HepG2 (cell line): Measurements from ENCODE around the gene EYA2. TPM values are rescaled to one million over a fixed set of nuclear protein-coding genes. Genes with fewer than 3 reads are reported as not detected.
A peak's percentile ranks its signal among the peaks of the same experiment; 100 is the strongest.

Experiments
- ELK4 ChIP-seq: sonication (generic); formaldehyde crosslinking; IDR thresholded peaks from 2 replicates; pipeline ENCODE4 v1.9.0; 2021; ENCODE audit warnings: missing genetic modification reagents, borderline replicate concordance
- MAFK ChIP-seq, 2 experiments: IDR thresholded peaks in 1 of 2; conservative IDR thresholded peaks in 1 of 2; 2 replicates each; pipeline ENCODE4 v1.6.1; 2011; ENCODE audit warnings: improper control_type of control experiment in 2 of 2, low read length in 2 of 2
- MXD4 ChIP-seq: IDR thresholded peaks from 2 replicates; pipeline ENCODE4 v1.6.1; 2016; ENCODE audit warnings: mild to moderate bottlenecking, missing biosample characterization, missing genetic modification reagents
- NFYB ChIP-seq: sonication (generic); formaldehyde crosslinking; IDR thresholded peaks from 2 replicates; pipeline ENCODE4 v1.4.0; 2020; ENCODE audit warnings: missing genetic modification reagents
- NFYC ChIP-seq: IDR thresholded peaks from 2 replicates; pipeline ENCODE4 v1.6.1; 2016; ENCODE audit warnings: missing genetic modification reagents, missing compliant biosample characterization
- NR2F1 ChIP-seq, 2 experiments: fragments of 450-650 bp in 1 of 2; formaldehyde crosslinking in 1 of 2; IDR thresholded peaks; 2 replicates each; pipeline versions ENCODE4 v1.5.0 to v1.6.1; 2016 to 2020; ENCODE audit warnings: mild to moderate bottlenecking in 1 of 2, missing compliant biosample characterization in 1 of 2, missing genetic modification reagents in 1 of 2, moderate library complexity in 1 of 2
- ZBTB7B ChIP-seq: sonication (generic); formaldehyde crosslinking; IDR thresholded peaks from 2 replicates; pipeline ENCODE4 v1.4.0; 2020; ENCODE audit warnings: missing genetic modification reagents
- ZEB1 ChIP-seq: IDR thresholded peaks from 2 replicates; pipeline ENCODE4 v1.6.1; 2012; ENCODE audit warnings: mild to moderate bottlenecking, low read depth, inconsistent platforms; ENCODE audit not compliant: insufficient replicate concordance
- ZNF260 ChIP-seq: sonication (generic); formaldehyde crosslinking; IDR thresholded peaks from 2 replicates; pipeline ENCODE4 v1.4.0; 2020; ENCODE audit warnings: missing genetic modification reagents, low read depth, mild to moderate bottlenecking, borderline replicate concordance
- ZNF407 ChIP-seq: sonication (generic); formaldehyde crosslinking; IDR thresholded peaks from one replicate; pipeline ENCODE4 v1.5.1; 2020; ENCODE audit warnings: mild to moderate bottlenecking, missing genetic modification reagents; ENCODE audit errors: not compliant biosample characterization
- ZNF574 ChIP-seq: sonication (generic); formaldehyde crosslinking; IDR thresholded peaks from 2 replicates; pipeline ENCODE4 v1.4.0; 2020; ENCODE audit warnings: missing genetic modification reagents
- ZNF839 ChIP-seq: sonication (generic); formaldehyde crosslinking; IDR thresholded peaks from 2 replicates; pipeline ENCODE4 v1.4.0; 2020; ENCODE audit warnings: missing genetic modification reagents, mild to moderate bottlenecking, borderline replicate concordance
- ZSCAN25 ChIP-seq: sonication (generic); formaldehyde crosslinking; IDR thresholded peaks from 2 replicates; pipeline ENCODE4 v1.8.0; 2022; ENCODE audit warnings: mild to moderate bottlenecking, missing genetic modification reagents
- polyA plus RNA-seq, 8 experiments: library from polyadenylated mRNA; depleted of rRNA in 3 of 8; stranded (reverse) in 7 of 8; unstranded in 1 of 8; fragments of >200 nt; fragmentation: Illumina TruSeq in 4 of 8; extraction: Trizol in 4 of 8; gene quantifications; 2 replicates each; pipeline versions ENCODE4 v1.2.1 to v1.2.3, GENCODE V29; 2011 to 2016; ENCODE audit warnings: low read depth in 4 of 8, missing spikeins in 1 of 8, mixed read lengths in 1 of 8; ENCODE audit not compliant: insufficient read depth in 1 of 8
- total RNA-seq, 5 experiments: library from RNA; depleted of rRNA; stranded (reverse); fragments of >200 nt; fragmentation: Illumina TruSeq; extraction: Trizol; gene quantifications; 2 replicates each; pipeline ENCODE4 v1.2.3, GENCODE V29; 2016; ENCODE audit warnings: low read depth in 1 of 5

EYA2 gene
- total and polyA plus RNA-seq, 2 of the 13 experiments (the other 11 are each of a cell fraction or from before 2014, with no cell fraction given) = not detected

GRCh38 chr20:46939031-46939965, 44.7 kb downstream of the EYA2 start (continued):
- TF ChIP-seq ZSCAN25 (CRISPR knock-in tag) (no peak), NR2F1 (CRISPR knock-in tag; IDR thresholded peaks at IDR 0.05) (no peak), MXD4 (CRISPR knock-in tag) (no peak), ZNF260 (no peak), ELK4 (CRISPR knock-in tag) (no peak), ZNF407 (no peak), ZEB1 (no peak), NFYC (CRISPR knock-in tag) (peak; percentile 80), ZNF839 (CRISPR knock-in tag) (no peak), ZBTB7B (CRISPR knock-in tag) (no peak), NFYB (peak; percentile 82), ZNF574 (CRISPR knock-in tag) (no peak), MAFK (conservative IDR thresholded peaks at IDR 0.05 in 1 of 2, IDR thresholded peaks at IDR 0.05 in 1 of 2; ENCODE audit: low read length in 2 of 2) (peak; percentile 31 to 38; a peak in 2 of 4 replicates)
